CD8-positive, alpha-beta memory T cell (primary cell): Measurements from ENCODE around the gene ULK4. TPM values are rescaled to one million over a fixed set of nuclear protein-coding genes. Genes with fewer than 3 reads are reported as not detected.

Source experiments
- CTCF ChIA-PET: fragments of 350-600 bp; sonication (Branson Sonifier 250); formaldehyde crosslinking; loops from one replicate; lab custom pipeline; 2021; ENCODE audit warnings: antibody characterized with exemption; lab: Charles Lee
- POLR2A ChIA-PET: fragments of 350-600 bp; sonication (Branson Sonifier 250); formaldehyde crosslinking; loops from one replicate; lab custom pipeline; 2021; ENCODE audit warnings: antibody characterized with exemption; lab: Charles Lee
- DNase-seq, 5 donors: peaks; one replicate each; pipeline versions ENCODE4 v3.0.0 to v3.0.0-alpha.2; 2020 to 2022; ENCODE audit warnings: mixed read lengths in 1 of 5
- H3K27ac ChIP-seq: one replicate; pipeline ENCODE4 v1.7.0; 2013; ENCODE audit warnings: low read depth, mild to moderate bottlenecking, low read length, moderate library complexity
- H3K27me3 ChIP-seq: 2 replicates; pipeline ENCODE4 v1.7.0; 2013; ENCODE audit warnings: low read length, mild to moderate bottlenecking; ENCODE audit not compliant: insufficient read depth, poor library complexity, severe bottlenecking
- H3K36me3 ChIP-seq: 2 replicates; pipeline ENCODE4 v1.7.0; 2013; ENCODE audit warnings: mild to moderate bottlenecking, low read length, moderate library complexity; ENCODE audit not compliant: insufficient read depth
- H3K4me1 ChIP-seq: 2 replicates; pipeline ENCODE4 v1.7.0; 2013; ENCODE audit warnings: mild to moderate bottlenecking, low read length, moderate library complexity; ENCODE audit not compliant: insufficient read depth
- H3K4me3 ChIP-seq: 2 replicates; pipeline ENCODE4 v1.7.0; 2013; ENCODE audit warnings: mild to moderate bottlenecking, low read length
- H3K9me3 ChIP-seq: 2 replicates; pipeline ENCODE4 v1.7.0; 2013; ENCODE audit warnings: mild to moderate bottlenecking, low read length
- H3K27ac Mint-ChIP-seq, 8 donors: one replicate each; pipeline ENCODE4 v1.8.0; 2020 to 2021; ENCODE audit warnings: mixed read lengths in 8 of 8, mild to moderate bottlenecking in 6 of 8, inconsistent platforms in 3 of 8, moderate library complexity in 3 of 8
- H3K27me3 Mint-ChIP-seq, 2 donors: one replicate each; pipeline ENCODE4 v1.8.0; 2020 to 2021; ENCODE audit warnings: mixed read lengths in 2 of 2, mild to moderate bottlenecking in 1 of 2, moderate library complexity in 1 of 2
- H3K36me3 Mint-ChIP-seq, 3 donors: one replicate each; pipeline ENCODE4 v1.8.0; 2020 to 2021; ENCODE audit warnings: mixed read lengths in 3 of 3, inconsistent platforms in 1 of 3, mild to moderate bottlenecking in 1 of 3
- H3K4me1 Mint-ChIP-seq, 3 donors: one replicate each; pipeline ENCODE4 v1.8.0; 2020 to 2021; ENCODE audit warnings: mixed read lengths in 3 of 3, inconsistent platforms in 1 of 3, mild to moderate bottlenecking in 1 of 3
- H3K4me3 Mint-ChIP-seq, 7 donors: one replicate each; pipeline ENCODE4 v1.8.0; 2020 to 2021; ENCODE audit warnings: mixed read lengths in 7 of 7, mild to moderate bottlenecking in 6 of 7, moderate library complexity in 4 of 7, inconsistent platforms in 2 of 7
- H3K9me3 Mint-ChIP-seq, 5 donors: one replicate each; pipeline ENCODE4 v1.8.0; 2020 to 2022; ENCODE audit warnings: mixed read lengths in 5 of 5, mild to moderate bottlenecking in 3 of 5, moderate library complexity in 2 of 5, inconsistent platforms in 1 of 5
- polyA plus RNA-seq: library from polyadenylated mRNA; unstranded; fragments of 300-500 nt; fragmentation: Illumina TruSeq; gene quantifications from one replicate; pipeline ENCODE4 v1.2.3, GENCODE V29; 2021
- total RNA-seq, 2 experiments: library from RNA; stranded (reverse); gene quantifications; one replicate each; pipeline ENCODE4 v1.2.3, GENCODE V29; 2021

The ULK4 gene
- total and polyA plus RNA-seq, 3 experiments from 2014 or later = 10.4 to 12.7 (median 12.3) TPM

DNA sequence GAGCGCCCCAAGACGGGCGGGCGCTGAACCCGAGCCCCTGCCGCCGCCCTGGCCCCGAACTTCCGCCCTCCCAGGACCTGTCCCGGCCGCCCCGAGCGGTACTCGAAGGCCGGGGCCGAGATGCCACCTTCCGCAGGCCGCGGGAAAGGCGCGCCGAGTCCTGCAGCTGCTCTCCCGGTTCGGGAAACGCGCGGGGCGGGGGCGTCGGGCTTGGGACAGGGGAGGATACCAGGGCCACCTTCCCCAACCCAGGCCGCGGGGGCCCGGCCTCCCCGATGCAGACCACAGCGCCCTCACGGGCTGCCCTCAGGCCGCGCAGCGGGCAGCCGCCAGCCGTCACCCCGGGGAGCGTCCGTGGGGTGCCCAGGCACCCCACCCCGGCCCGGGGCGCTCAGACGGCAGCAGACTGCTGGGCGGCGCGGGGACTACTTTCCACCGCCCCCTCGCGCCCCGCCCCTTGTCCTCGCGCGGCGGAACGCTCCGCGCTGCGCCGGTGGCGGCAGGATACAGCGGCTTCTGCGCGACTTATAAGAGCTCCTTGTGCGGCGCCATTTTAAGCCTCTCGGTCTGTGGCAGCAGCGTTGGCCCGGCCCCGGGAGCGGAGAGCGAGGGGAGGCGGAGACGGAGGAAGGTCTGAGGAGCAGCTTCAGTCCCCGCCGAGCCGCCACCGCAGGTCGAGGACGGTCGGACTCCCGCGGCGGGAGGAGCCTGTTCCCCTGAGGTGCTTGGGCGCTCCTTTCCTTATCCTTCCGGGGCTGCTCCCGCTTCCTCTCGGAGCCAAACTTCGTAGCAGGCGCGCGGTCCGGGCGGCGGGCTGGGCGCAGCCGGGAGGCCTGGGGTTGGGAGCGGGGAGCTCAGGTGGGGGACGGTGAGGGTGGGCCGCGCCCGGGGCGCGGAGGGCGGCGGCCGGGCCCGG lies 762.7 kb downstream of the ULK4 start, which contains the start of gene CTNNB1:
Gene CTNNB1 (plus strand): TSS at position 556 of the 916 bp plus-strand sequence. CDS start 24,564 bp downstream, outside the sequence.
- Histone ChIP-seq H3K27ac (peak within 1 kb of the TSS; percentile 84), H3K9me3 (no peaks in the 10 kb centered on the region), H3K27me3 (no peaks in the 10 kb centered on the region), H3K4me1 (peaks cover 34% of the 10 kb centered on the region), H3K36me3 (no peaks in the 10 kb centered on the region), H3K4me3 (peak within 1 kb of the TSS; percentile 76)
- Mint-ChIP-seq H3K4me1 (peaks cover 40 to 43% (median 42%) of the 10 kb centered on the region in 3 donors), H3K4me3 (peak within 1 kb of the TSS; percentile 93 to 99 (median 96)), H3K27me3 (peaks cover 1 to 7% of the 10 kb centered on the region in 2 donors), H3K9me3 (no peaks in the 10 kb centered on the region), H3K36me3 (peaks cover 0 to 10% (median 0%) of the 10 kb centered on the region in 3 donors), H3K27ac (peak within 1 kb of the TSS; percentile 86 to 99 (median 96))
- peak; percentile 86 to 94 (median 89) for DNase-seq
- CTCF ChIA-PET = interaction anchor here (1.1 to 1.9 kb wide), 5 partner anchors 10 to 33 kb away, joined by 3 to 10 read pairs (median 4); no protein-coding TSS in a partner anchor
- POLR2A ChIA-PET = interaction anchor here (0.6 to 2.2 kb wide), 14 partner anchors 9 to 1792 kb away, joined by 3 to 12 read pairs (median 5); partner anchors contain the start of genes RPL14 and ULK4

- Mint-ChIP-seq H3K27ac (peak overlapping the region; percentile 21 to 87 (median 74)), H3K4me1 (peaks cover 33 to 36% (median 35%) of the 10 kb centered on the region in 3 donors), H3K9me3 (no peaks in the 10 kb centered on the region), H3K36me3 (peaks cover 0 to 10% (median 0%) of the 10 kb centered on the region in 3 donors), H3K4me3 (peak overlapping the region; percentile 87 to 95 (median 90)), H3K27me3 (peaks cover 1 to 7% of the 10 kb centered on the region in 2 donors)
- H3K27ac ChIP-seq = no peak overlapping the region
- peaks cover 27% of the 10 kb centered on the region for H3K4me1 ChIP-seq
- ChIA-PET CTCF (interaction anchor here (1.1 to 1.9 kb wide), 4 partner anchors 10 to 33 kb away, joined by 3 to 10 read pairs (median 4); no protein-coding TSS in a partner anchor), POLR2A (interaction anchor here (1.0 to 1.9 kb wide), 5 partner anchors 8 to 890 kb away, joined by 3 to 10 read pairs (median 5); partner anchors contain the start of gene ULK4)
- H3K9me3 ChIP-seq = no peaks in the 10 kb centered on the region
- H3K27me3 ChIP-seq = no peaks in the 10 kb centered on the region
- no peaks in the 10 kb centered on the region for H3K36me3 ChIP-seq
- peak overlapping the region; percentile 64 for H3K4me3 ChIP-seq
- DNase-seq = no peak
Observed at GRCh38 chr3:41198526-41198925, 763.4 kb downstream of the ULK4 start.

DNA sequence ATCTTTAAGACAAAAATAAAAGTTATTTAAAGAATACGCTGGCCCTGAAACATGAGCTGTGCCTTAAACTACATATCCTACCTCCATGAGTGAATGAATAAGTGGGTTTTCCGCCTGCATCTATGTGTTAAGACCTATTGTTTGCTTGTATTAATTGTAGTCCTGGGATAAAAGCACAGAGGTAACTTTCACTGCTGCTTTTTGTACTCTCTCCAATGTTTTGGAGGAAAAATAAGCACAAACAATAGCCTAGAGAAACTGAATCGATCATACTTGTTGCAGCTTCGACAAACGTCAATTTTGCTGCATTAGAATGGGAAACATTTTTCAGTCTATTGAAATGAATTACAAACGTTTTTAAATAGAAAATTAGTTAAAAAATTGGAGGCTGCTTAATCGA lies 763.9 kb downstream of the ULK4 start:
- H3K27ac ChIP-seq = no peak overlapping the region
- peak overlapping the region; percentile 87 to 95 (median 90) for H3K4me3 Mint-ChIP-seq
- no peaks in the 10 kb centered on the region for H3K9me3 ChIP-seq
- no peaks in the 10 kb centered on the region for H3K27me3 ChIP-seq
- peaks cover 28 to 31% (median 30%) of the 10 kb centered on the region in 3 donors for H3K4me1 Mint-ChIP-seq
- H3K27me3 Mint-ChIP-seq = peaks cover 1 to 7% of the 10 kb centered on the region in 2 donors
- DNase-seq = no peak
- H3K4me1 ChIP-seq = peaks cover 22% of the 10 kb centered on the region
- no peaks in the 10 kb centered on the region for H3K9me3 Mint-ChIP-seq
- CTCF ChIA-PET = interaction anchor here (1.9 kb wide), 2 partner anchors 11 to 34 kb away, joined by 4 to 10 read pairs; no protein-coding TSS in a partner anchor
- no peaks in the 10 kb centered on the region for H3K36me3 ChIP-seq
- peak overlapping the region in 1 of 8 donors; percentile 86 for H3K27ac Mint-ChIP-seq
- no peak overlapping the region for H3K4me3 ChIP-seq
- POLR2A ChIA-PET = interaction anchor here (1.4 to 1.9 kb wide), 2 partner anchors 7 to 764 kb away, joined by 5 to 10 read pairs; partner anchors contain the start of gene ULK4
- H3K36me3 Mint-ChIP-seq = peaks cover 0 to 10% (median 0%) of the 10 kb centered on the region in 3 donors

Other genes starting within 250 kb of the ULK4 start
- 10 to 100 TPM; 19.7 to 20.0 TPM for gene TRAK1, start 129.3 kb upstream of the ULK4 start, total RNA-seq
- 10.4 TPM for gene TRAK1, start 129.3 kb upstream of the ULK4 start, polyA plus RNA-seq